ENCODE measurements around the gene ALKBH7.

DNA sequence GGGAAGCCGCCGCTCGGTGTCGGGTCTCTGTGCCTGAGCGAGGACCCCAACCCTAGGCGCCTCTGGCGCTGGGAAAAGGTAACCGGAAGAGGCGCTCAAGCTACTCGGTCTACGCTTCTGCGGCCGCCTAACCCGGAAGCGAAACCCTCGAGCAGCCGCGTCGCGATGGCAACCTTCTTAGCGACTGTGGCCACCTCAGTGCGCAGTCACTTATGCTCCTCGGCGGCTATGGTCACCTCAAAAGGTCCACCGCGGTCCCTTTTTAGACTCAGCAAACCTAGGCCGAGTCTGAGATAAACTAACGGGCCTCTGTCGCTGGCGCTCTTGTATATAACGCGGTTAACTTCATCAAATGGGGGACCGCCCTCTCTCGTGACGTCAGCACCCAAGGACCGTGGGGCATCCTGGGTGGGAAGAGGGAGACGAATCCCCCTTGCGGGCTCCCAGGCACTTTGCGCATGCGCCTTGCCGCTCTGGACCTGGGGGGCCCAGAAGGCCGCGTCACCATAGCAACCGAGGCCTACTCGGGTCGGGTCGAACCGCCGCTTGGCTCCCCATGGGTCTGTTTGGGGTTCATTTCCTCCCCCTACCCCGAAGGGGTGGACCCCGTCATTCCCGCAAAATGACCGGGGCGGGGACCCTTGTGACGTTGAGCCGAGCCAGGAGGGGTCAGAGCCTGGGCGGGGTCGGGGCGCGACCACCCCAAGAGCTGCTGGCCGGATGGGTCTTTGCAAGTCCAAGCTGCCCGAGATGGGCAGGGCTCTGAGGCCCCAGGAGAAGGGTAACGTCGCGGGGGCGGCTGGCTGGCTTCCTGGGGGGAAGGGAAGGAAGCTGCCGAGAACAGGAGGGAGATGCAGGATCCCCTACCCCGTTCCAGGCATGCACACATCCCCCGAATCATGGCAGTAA is 20.7 kb downstream of the ALKBH7 start, which contains the start of gene GTF2F1:
- TF ChIP-seq ZNF24 (IDR thresholded peaks at IDR 0.05), result peak; percentile 5; the same call in 1 of the 2 replicates
- TF ChIP-seq JUNB (IDR thresholded peaks at IDR 0.05), result no peak
- TF ChIP-seq CTCF (IDR thresholded peaks at IDR 0.05 in 2 of 3, conservative IDR thresholded peaks at IDR 0.05 in 1 of 3; ENCODE audit: control insufficient read depth in 2 of 3, extremely low read depth in 1 of 3, insufficient read depth in 1 of 3, low read depth in 3 of 3, low read length in 3 of 3), result peak in 2 of 3 experiments; percentile 23 to 28; a peak in 2 of 6 replicates
- TF ChIP-seq, protein P1, sequence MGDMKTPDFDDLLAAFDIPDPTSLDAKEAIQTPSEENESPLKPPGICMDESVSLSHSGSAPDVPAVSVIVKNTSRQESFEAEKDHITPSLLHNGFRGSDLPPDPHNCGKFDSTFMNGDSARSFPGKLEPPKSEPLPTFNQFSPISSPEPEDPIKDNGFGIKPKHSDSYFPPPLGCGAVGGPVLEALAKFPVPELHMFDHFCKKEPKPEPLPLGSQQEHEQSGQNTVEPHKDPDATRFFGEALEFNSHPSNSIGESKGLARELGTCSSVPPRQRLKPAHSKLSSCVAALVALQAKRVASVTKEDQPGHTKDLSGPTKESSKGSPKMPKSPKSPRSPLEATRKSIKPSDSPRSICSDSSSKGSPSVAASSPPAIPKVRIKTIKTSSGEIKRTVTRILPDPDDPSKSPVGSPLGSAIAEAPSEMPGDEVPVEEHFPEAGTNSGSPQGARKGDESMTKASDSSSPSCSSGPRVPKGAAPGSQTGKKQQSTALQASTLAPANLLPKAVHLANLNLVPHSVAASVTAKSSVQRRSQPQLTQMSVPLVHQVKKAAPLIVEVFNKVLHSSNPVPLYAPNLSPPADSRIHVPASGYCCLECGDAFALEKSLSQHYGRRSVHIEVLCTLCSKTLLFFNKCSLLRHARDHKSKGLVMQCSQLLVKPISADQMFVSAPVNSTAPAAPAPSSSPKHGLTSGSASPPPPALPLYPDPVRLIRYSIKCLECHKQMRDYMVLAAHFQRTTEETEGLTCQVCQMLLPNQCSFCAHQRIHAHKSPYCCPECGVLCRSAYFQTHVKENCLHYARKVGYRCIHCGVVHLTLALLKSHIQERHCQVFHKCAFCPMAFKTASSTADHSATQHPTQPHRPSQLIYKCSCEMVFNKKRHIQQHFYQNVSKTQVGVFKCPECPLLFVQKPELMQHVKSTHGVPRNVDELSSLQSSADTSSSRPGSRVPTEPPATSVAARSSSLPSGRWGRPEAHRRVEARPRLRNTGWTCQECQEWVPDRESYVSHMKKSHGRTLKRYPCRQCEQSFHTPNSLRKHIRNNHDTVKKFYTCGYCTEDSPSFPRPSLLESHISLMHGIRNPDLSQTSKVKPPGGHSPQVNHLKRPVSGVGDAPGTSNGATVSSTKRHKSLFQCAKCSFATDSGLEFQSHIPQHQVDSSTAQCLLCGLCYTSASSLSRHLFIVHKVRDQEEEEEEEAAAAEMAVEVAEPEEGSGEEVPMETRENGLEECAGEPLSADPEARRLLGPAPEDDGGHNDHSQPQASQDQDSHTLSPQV (IDR thresholded peaks at IDR 0.05), result 0 out of 2 replicates have a peak, but pooled peaks have one; percentile 53
- TF ChIP-seq SIX5 (IDR thresholded peaks at IDR 0.05; ENCODE audit: low read depth, low read length, severe bottlenecking), result peak; percentile 9

All from GM12878 (cell line).